ENCODE data around the gene LHX2. TPM values are rescaled to one million over a fixed set of nuclear protein-coding genes. Genes with fewer than 3 reads are reported as not detected.

Gene LHX2
- total RNA-seq = 0.20 TPM in 1 of 3 replicates, not detected in the others
- long read RNA-seq = 0 reads

GRCh38 chr9:124011460-124012301 lies at the start of gene LHX2:
Gene LHX2, plus strand, starts transcription at chr9:124011768. Its CDS starts 581 bp downstream, at chr9:124012349.
- Mint-ChIP-seq H3K27me3 (ENCODE audit: low read depth) (peaks cover 66% of the 10 kb centered on the region), H3K4me1 (ENCODE audit: low read depth) (peaks cover 15% of the 10 kb centered on the region), H3K4me3 (ENCODE audit: unreplicated experiment) (peak within 1 kb of the TSS; percentile 67), H3K9me3 (ENCODE audit: low read depth) (no peaks in the 10 kb centered on the region), H3K27ac (ENCODE audit: unreplicated experiment) (no peak within 1 kb of the TSS), H3K36me3 (ENCODE audit: low read depth) (peaks cover 3% of the 10 kb centered on the region)
- TF ChIP-seq, protein P1, sequence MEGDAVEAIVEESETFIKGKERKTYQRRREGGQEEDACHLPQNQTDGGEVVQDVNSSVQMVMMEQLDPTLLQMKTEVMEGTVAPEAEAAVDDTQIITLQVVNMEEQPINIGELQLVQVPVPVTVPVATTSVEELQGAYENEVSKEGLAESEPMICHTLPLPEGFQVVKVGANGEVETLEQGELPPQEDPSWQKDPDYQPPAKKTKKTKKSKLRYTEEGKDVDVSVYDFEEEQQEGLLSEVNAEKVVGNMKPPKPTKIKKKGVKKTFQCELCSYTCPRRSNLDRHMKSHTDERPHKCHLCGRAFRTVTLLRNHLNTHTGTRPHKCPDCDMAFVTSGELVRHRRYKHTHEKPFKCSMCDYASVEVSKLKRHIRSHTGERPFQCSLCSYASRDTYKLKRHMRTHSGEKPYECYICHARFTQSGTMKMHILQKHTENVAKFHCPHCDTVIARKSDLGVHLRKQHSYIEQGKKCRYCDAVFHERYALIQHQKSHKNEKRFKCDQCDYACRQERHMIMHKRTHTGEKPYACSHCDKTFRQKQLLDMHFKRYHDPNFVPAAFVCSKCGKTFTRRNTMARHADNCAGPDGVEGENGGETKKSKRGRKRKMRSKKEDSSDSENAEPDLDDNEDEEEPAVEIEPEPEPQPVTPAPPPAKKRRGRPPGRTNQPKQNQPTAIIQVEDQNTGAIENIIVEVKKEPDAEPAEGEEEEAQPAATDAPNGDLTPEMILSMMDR (IDR thresholded peaks at IDR 0.05) = peak; percentile 19
- no peak for DNase-seq (ENCODE audit: low spot score)

DNA sequence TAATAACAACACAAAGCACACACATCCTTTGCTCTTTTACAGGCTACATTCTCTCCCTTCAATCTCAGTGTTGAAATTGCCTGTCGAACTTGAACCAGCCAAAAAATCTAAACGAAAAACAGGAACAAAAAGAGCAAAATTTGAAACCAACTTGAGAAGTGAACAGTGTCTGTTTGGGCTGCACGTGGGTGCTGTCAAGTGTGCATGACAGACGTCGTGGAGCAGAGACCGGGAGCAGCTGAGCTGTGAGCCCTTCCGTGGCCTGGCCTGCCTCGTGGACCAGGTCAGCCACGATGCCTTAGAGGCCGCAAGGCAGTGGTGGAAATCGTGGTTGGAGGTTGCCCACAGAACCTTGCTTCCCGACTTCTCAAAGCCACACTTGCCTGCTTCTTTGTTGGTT lies 46.8 kb upstream of the LHX2 start:
- H3K4me3 Mint-ChIP-seq (ENCODE audit: unreplicated experiment) = no peak overlapping the region
- peaks cover 42% of the 10 kb centered on the region for H3K27me3 Mint-ChIP-seq (ENCODE audit: low read depth)
- TF ChIP-seq, protein P1 (IDR thresholded peaks at IDR 0.05) = no peak
- H3K4me1 Mint-ChIP-seq (ENCODE audit: low read depth) = no peaks in the 10 kb centered on the region
- no peaks in the 10 kb centered on the region for H3K36me3 Mint-ChIP-seq (ENCODE audit: low read depth)
- no peaks in the 10 kb centered on the region for H3K9me3 Mint-ChIP-seq (ENCODE audit: low read depth)
- H3K27ac Mint-ChIP-seq (ENCODE audit: unreplicated experiment) = no peak overlapping the region
- no peak for DNase-seq (ENCODE audit: low spot score)

- no peaks in the 10 kb centered on the region for H3K9me3 Mint-ChIP-seq (ENCODE audit: low read depth)
- DNase-seq (ENCODE audit: low spot score) = peak; percentile 4
- H3K36me3 Mint-ChIP-seq (ENCODE audit: low read depth) = no peaks in the 10 kb centered on the region
- no peak overlapping the region for H3K4me3 Mint-ChIP-seq (ENCODE audit: unreplicated experiment)
- H3K27ac Mint-ChIP-seq (ENCODE audit: unreplicated experiment) = no peak overlapping the region
- TF ChIP-seq, protein P1 (IDR thresholded peaks at IDR 0.05) = no peak
- peaks cover 36% of the 10 kb centered on the region for H3K27me3 Mint-ChIP-seq (ENCODE audit: low read depth)
- no peaks in the 10 kb centered on the region for H3K4me1 Mint-ChIP-seq (ENCODE audit: low read depth)
These were observed 45.5 kb upstream of the LHX2 start for GRCh38 chr9:123965801-123966686.

DNA sequence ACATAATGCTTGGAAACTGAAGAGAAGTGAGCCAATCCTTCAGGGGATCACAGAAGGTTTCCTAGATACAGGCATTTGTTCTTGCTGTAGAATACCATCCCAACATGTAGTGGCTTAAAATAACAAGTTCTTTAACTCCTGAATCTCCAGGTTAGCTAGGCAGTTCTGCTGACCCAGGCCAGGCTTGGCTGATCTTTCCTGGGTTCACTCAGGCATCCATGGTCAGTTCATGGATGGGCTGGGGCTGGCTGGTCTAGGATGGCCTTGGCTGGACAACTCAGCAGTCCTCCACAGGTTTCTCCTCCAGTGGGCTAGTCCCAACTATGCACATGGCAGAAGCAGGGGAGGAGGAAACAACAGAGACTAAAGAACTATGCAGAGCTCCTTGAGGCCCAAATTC lies 44.2 kb upstream of the LHX2 start:
- H3K4me3 Mint-ChIP-seq (ENCODE audit: unreplicated experiment) = no peak overlapping the region

More for the DNA sequence above, 44.2 kb upstream of the LHX2 start:
- Mint-ChIP-seq H3K4me1 (ENCODE audit: low read depth) (no peaks in the 10 kb centered on the region), H3K9me3 (ENCODE audit: low read depth) (no peaks in the 10 kb centered on the region), H3K27ac (ENCODE audit: unreplicated experiment) (no peak overlapping the region), H3K27me3 (ENCODE audit: low read depth) (peaks cover 33% of the 10 kb centered on the region), H3K36me3 (ENCODE audit: low read depth) (no peaks in the 10 kb centered on the region)
- peak; percentile 12 for DNase-seq (ENCODE audit: low spot score)
- TF ChIP-seq, protein P1 (IDR thresholded peaks at IDR 0.05) = no peak
